Ovary (tissue), 9 donors: Measurements from ENCODE around the gene YARS1. TPM values are rescaled to one million over a fixed set of nuclear protein-coding genes. Genes with fewer than 3 reads are reported as not detected.
A peak's percentile ranks its signal among the peaks of the same experiment; 100 is the strongest.

Source experiments
- DNase-seq, 5 donors: peaks; one replicate each; pipeline ENCODE4 v3.0.0-alpha.2; 2019 to 2020
- H3K27ac ChIP-seq, 2 donors: fragments of 200-600 bp; one replicate each; pipeline versions ENCODE4 v1.5.1 to v1.8.0; 2019 to 2022
- H3K27me3 ChIP-seq: fragments of 200-600 bp; one replicate; pipeline ENCODE4 v1.8.0; 2022
- H3K36me3 ChIP-seq: fragments of 200-600 bp; sonication (generic); one replicate; pipeline ENCODE4 v1.5.1; 2019
- H3K4me1 ChIP-seq: one replicate; pipeline ENCODE4 v1.8.1; 2013; ENCODE audit warnings: mild to moderate bottlenecking, moderate library complexity; ENCODE audit not compliant: insufficient read depth
- H3K4me3 ChIP-seq: fragments of 200-600 bp; sonication (generic); one replicate; pipeline ENCODE4 v1.5.1; 2017
- H3K9me3 ChIP-seq, 2 donors: fragments of 200-600 bp in 1 of 2; sonication (generic) in 1 of 2; one replicate each; pipeline versions ENCODE4 v1.5.1 to v1.8.1; 2013 to 2019; ENCODE audit warnings: mild to moderate bottlenecking in 1 of 2, moderate library complexity in 1 of 2
- CTCF ChIP-seq, 3 donors: fragments of 450-650 bp in 2 of 3; fragments of 200-600 bp in 1 of 3; IDR thresholded peaks; one replicate each; pipeline versions ENCODE4 v1.5.1 to v1.8.0; 2016 to 2022; ENCODE audit warnings: antibody characterized with exemption in 3 of 3, mild to moderate bottlenecking in 1 of 3
- EP300 ChIP-seq: sonication (generic); formaldehyde crosslinking; IDR thresholded peaks from one replicate; pipeline ENCODE4 v1.6.1; 2017; ENCODE audit warnings: antibody characterized with exemption
- POLR2A ChIP-seq: fragments of 450-650 bp; IDR thresholded peaks from one replicate; pipeline ENCODE4 v1.6.1; 2017; ENCODE audit warnings: antibody characterized with exemption, mild to moderate bottlenecking, moderate library complexity
- WGBS, 3 donors: extraction: QIAGEN DNeasy Blood & Tissue Kit in 1 of 3; methylation state at CpG; one replicate each; pipeline versions ENCODE4 v1.1.5 to v1.1.7; 2013 to 2017; 5-methylcytosine and 5-hydroxymethylcytosine counted together
- intact Hi-C, 4 donors: fragments of 100-400 bp; cut with DNase I; formaldehyde crosslinking; loops; one replicate each; pipeline versions ENCODE4 v1.11.0 to v1.15.1; 2022 to 2023
- polyA plus RNA-seq, 2 donors: library from polyadenylated mRNA; stranded (reverse); fragments of 200-250 nt in 1 of 2; fragments of 350-450 nt in 1 of 2; fragmentation: Illumina TruSeq in 1 of 2; extraction: RNeasy Lipid Tissue Mini Kit (QIAGEN cat#74804) in 1 of 2; gene quantifications; one replicate each; pipeline ENCODE4 v1.2.3, GENCODE V29; 2013 to 2014
- total RNA-seq, 7 donors: library from RNA; depleted of rRNA in 2 of 7; stranded (reverse); fragments of >200 nt in 2 of 7; fragmentation: NEBNext Ultra II Directional in 3 of 7; extraction: Animal tissue kit (Norgen Biotek cat#: 25700) in 3 of 7; gene quantifications; one replicate each; pipeline versions ENCODE4 v1.1.0 to v1.2.4, GENCODE V29; 2016 to 2023
- donor health status: DM: no; HTN: no; CAD: no; lungs with moderate emphysema.
- donor health status: DM: no; HTN: no; CAD: no.
- donor health status: Bipolar disorder and iron deficiency.
- donor health status: DM: yes; HTN: yes; CAD: no.
- donor health status: DM: no; HTN: no; CAD: no.
- donor health status: DM: yes; HTN: yes; CAD: no.

The YARS1 gene
- total and polyA plus RNA-seq, 9 donors = 19.8 to 272 (median 46.2) TPM

- no peaks in the 10 kb centered on the region for H3K9me3 ChIP-seq
- DNase-seq = peak in 3 of 5 donors; percentile 44 to 54 (median 47)
- H3K36me3 ChIP-seq = no peaks in the 10 kb centered on the region
- H3K4me3 ChIP-seq = no peak overlapping the region
- H3K27ac ChIP-seq = peak overlapping the region; percentile 30 to 56
- WGBS, 3 donors = 65 to 66% (median 66%) methylated on average over 16 of the region's 16 CpGs
- TF ChIP-seq EP300 (no peak), CTCF (IDR thresholded peaks at IDR 0.05) (no peak), POLR2A (no peak)
- H3K27me3 ChIP-seq = no peaks in the 10 kb centered on the region
- intact Hi-C loops = no loop called here
- H3K4me1 ChIP-seq = peaks cover 32% of the 10 kb centered on the region
These were observed 48.9 kb downstream of the YARS1 start for GRCh38 chr1:32768110-32768850.

GRCh38 chr1:32767641-32768040 is 49.5 kb downstream of the YARS1 start:
- peaks cover 29% of the 10 kb centered on the region for H3K4me1 ChIP-seq
- H3K36me3 ChIP-seq = no peaks in the 10 kb centered on the region
- H3K27ac ChIP-seq = peak overlapping the region; percentile 30 to 56
- H3K4me3 ChIP-seq = no peak overlapping the region
- WGBS, 3 donors = 39 to 49% (median 45%) methylated on average over 5 of the region's 5 CpGs
- no peak for TF ChIP-seq POLR2A
- TF ChIP-seq EP300 = no peak
- TF ChIP-seq CTCF (IDR thresholded peaks at IDR 0.05) = no peak
- no peaks in the 10 kb centered on the region for H3K27me3 ChIP-seq
- H3K9me3 ChIP-seq = no peaks in the 10 kb centered on the region
- DNase-seq = peak in 4 of 5 donors; percentile 45 to 74 (median 58)
- intact Hi-C loops = no loop called here

- intact Hi-C loops = no loop called here
- WGBS, 3 donors = 81 to 84% (median 82%) methylated on average over 8 of the region's 8 CpGs
- no peak for TF ChIP-seq POLR2A
- TF ChIP-seq CTCF (IDR thresholded peaks at IDR 0.05) = no peak
- no peak for TF ChIP-seq EP300
- Histone ChIP-seq H3K4me3 (no peak overlapping the region), H3K9me3 (no peaks in the 10 kb centered on the region), H3K27me3 (no peaks in the 10 kb centered on the region), H3K27ac (peak overlapping the region in 1 of 2 donors; percentile 56), H3K36me3 (no peaks in the 10 kb centered on the region), H3K4me1 (peaks cover 29% of the 10 kb centered on the region)
- peak in 1 of 5 donors; percentile 24 for DNase-seq
These were observed 50.0 kb downstream of the YARS1 start for GRCh38 chr1:32767156-32767555.

- intact Hi-C loops = no loop called here
- 54 to 60% (median 55%) methylated on average over 7 of the region's 7 CpGs for WGBS, 3 donors
- Histone ChIP-seq H3K27ac (peak overlapping the region; percentile 53 to 70), H3K36me3 (no peaks in the 10 kb centered on the region), H3K4me3 (no peak overlapping the region), H3K9me3 (no peaks in the 10 kb centered on the region), H3K27me3 (no peaks in the 10 kb centered on the region), H3K4me1 (peaks cover 28% of the 10 kb centered on the region)
- peak in 1 of 5 donors; percentile 39 for DNase-seq
- no peak for TF ChIP-seq POLR2A
- no peak for TF ChIP-seq CTCF (IDR thresholded peaks at IDR 0.05)
- no peak for TF ChIP-seq EP300
These were observed 50.7 kb downstream of the YARS1 start for GRCh38 chr1:32766328-32766972.
